ENCODE data around the gene CCDC158.

Gene CCDC158

DNA sequence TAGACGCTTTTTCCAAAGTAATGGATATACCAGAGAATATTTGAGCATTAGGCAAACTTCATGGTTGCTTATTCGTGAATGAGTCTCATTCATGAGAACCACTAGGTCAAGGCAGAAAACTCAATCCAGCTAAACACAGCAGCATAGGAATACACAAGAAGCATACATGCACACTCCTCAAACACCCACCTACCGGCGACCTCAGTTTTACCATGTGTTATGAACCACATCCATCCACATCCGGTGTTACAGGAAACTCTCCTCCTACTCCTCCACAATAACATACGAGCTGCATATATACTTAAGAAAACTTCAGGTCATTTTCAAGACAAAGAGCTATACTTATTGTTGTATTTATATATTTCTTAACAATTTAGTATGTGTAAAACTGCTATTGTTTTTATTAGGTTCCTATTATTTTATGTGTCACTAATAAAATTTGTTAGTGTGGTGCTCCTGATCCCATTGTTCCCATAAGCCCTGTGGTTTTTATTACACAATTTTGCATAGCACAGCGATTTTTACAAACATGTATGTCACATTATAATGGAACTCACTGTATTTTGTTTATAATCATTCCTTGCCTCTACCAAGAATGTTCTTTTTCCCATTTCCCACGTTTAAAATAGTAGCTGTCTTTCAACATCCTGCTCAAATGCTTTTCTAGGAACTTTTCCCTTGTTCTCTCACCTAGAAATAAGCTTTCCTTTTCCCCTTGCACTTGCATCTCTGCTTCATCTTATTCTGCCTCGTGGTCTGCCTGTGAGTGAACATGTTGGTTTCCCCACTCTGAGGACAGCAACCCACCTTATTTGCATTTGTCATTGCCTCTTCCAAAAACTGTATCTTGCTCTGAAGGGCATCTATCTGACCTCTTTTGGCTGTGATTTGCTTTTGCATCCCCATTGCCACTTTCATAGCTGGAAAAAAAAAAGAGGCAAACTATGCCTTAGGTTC lies 66.1 kb downstream of the CCDC158 start:
- no peaks in the 10 kb centered on the region for H3K4me1 ChIP-seq (ENCODE audit: insufficient read depth, low read length, severe bottlenecking)
- no peaks in the 10 kb centered on the region for H3F3A ChIP-seq (ENCODE audit: insufficient read depth, low read length)
- H3K4me2 ChIP-seq (ENCODE audit: low read length): no peak overlapping the region
- no peaks in the 10 kb centered on the region for H3K9me3 ChIP-seq (ENCODE audit: low read length)
- no peaks in the 10 kb centered on the region for H3K79me2 ChIP-seq (ENCODE audit: insufficient read depth, low read length)
- no peak overlapping the region for H2AFZ ChIP-seq (ENCODE audit: low read length)
- TF ChIP-seq, protein P1, sequence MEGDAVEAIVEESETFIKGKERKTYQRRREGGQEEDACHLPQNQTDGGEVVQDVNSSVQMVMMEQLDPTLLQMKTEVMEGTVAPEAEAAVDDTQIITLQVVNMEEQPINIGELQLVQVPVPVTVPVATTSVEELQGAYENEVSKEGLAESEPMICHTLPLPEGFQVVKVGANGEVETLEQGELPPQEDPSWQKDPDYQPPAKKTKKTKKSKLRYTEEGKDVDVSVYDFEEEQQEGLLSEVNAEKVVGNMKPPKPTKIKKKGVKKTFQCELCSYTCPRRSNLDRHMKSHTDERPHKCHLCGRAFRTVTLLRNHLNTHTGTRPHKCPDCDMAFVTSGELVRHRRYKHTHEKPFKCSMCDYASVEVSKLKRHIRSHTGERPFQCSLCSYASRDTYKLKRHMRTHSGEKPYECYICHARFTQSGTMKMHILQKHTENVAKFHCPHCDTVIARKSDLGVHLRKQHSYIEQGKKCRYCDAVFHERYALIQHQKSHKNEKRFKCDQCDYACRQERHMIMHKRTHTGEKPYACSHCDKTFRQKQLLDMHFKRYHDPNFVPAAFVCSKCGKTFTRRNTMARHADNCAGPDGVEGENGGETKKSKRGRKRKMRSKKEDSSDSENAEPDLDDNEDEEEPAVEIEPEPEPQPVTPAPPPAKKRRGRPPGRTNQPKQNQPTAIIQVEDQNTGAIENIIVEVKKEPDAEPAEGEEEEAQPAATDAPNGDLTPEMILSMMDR (IDR thresholded peaks at IDR 0.05; ENCODE audit: low read length): no peak
- no peak for TF ChIP-seq EZH2 (IDR thresholded peaks at IDR 0.05; ENCODE audit: borderline replicate concordance, low read length)
- H4K20me1 ChIP-seq (ENCODE audit: insufficient read depth, low read length): no peaks in the 10 kb centered on the region
- no peak overlapping the region for H3K4me3 ChIP-seq (ENCODE audit: low read depth, low read length, poor library complexity, severe bottlenecking)
- no peaks in the 10 kb centered on the region for H3K9me2 ChIP-seq (ENCODE audit: low read depth, low read length)
- H3K36me3 ChIP-seq (ENCODE audit: insufficient read depth, low read length): no peaks in the 10 kb centered on the region
- H3K27me3 ChIP-seq (ENCODE audit: insufficient read depth, low read length): no peaks in the 10 kb centered on the region
- H3K27ac ChIP-seq (ENCODE audit: low read depth, low read length, poor library complexity, severe bottlenecking): no peak overlapping the region
- no peak overlapping the region for H3K9ac ChIP-seq (ENCODE audit: low read length)

DNA sequence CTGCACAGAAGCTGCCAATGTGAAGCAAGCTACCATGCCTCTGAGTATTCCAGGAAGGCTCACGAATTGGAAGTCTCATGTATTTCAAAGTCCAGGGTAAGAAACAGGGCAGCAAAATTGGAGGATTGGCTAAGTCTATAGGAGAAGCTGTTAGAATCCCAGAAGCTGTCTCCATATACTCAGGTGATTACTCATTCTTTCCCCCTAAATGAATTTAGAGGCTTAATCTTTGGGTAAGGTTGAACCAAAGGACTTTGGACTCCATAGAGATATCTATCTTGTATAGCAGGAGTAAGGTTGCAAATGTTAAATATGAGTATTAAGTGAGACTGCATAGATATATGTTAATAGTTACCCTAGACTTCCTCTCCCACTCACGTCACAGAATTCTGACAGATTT lies 78.1 kb downstream of the CCDC158 start:
- H3K4me2 ChIP-seq (ENCODE audit: low read length): no peak overlapping the region
- H3K4me3 ChIP-seq (ENCODE audit: low read depth, low read length, poor library complexity, severe bottlenecking): no peak overlapping the region
- H3K79me2 ChIP-seq (ENCODE audit: insufficient read depth, low read length): no peaks in the 10 kb centered on the region
- H3K36me3 ChIP-seq (ENCODE audit: insufficient read depth, low read length): no peaks in the 10 kb centered on the region
- no peaks in the 10 kb centered on the region for H3F3A ChIP-seq (ENCODE audit: insufficient read depth, low read length)
- no peak overlapping the region for H2AFZ ChIP-seq (ENCODE audit: low read length)
- no peaks in the 10 kb centered on the region for H3K9me3 ChIP-seq (ENCODE audit: low read length)
- H3K9ac ChIP-seq (ENCODE audit: low read length): no peak overlapping the region
- H3K4me1 ChIP-seq (ENCODE audit: insufficient read depth, low read length, severe bottlenecking): no peaks in the 10 kb centered on the region
- no peaks in the 10 kb centered on the region for H3K9me2 ChIP-seq (ENCODE audit: low read depth, low read length)
- H3K27ac ChIP-seq (ENCODE audit: low read depth, low read length, poor library complexity, severe bottlenecking): no peak overlapping the region
- TF ChIP-seq, protein P1 (IDR thresholded peaks at IDR 0.05; ENCODE audit: low read length): no peak
- TF ChIP-seq EZH2 (IDR thresholded peaks at IDR 0.05; ENCODE audit: borderline replicate concordance, low read length): no peak
- no peaks in the 10 kb centered on the region for H4K20me1 ChIP-seq (ENCODE audit: insufficient read depth, low read length)
- H3K27me3 ChIP-seq (ENCODE audit: insufficient read depth, low read length): no peaks in the 10 kb centered on the region

DNA sequence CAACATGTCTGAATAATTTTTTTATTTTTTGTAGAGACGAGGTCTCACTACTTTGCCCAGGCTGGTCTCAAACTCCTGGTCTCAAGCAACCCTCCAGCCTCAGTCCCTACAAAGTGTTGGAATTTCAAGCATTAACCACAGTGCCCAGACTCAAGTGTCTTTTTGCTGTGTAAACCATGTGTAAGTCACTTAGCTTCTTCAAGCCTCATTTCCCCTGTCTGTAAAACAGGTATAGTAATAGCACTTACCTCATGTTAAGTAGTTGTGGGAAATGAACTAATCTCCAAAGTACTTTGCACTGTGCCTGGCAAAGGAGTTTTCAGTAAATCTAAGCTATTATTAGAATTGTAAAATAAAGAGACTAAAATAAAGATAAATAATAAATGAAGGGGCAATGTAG lies 78.8 kb downstream of the CCDC158 start:
- H3K9me2 ChIP-seq (ENCODE audit: low read depth, low read length): no peaks in the 10 kb centered on the region
- no peaks in the 10 kb centered on the region for H3F3A ChIP-seq (ENCODE audit: insufficient read depth, low read length)
- H3K27ac ChIP-seq (ENCODE audit: low read depth, low read length, poor library complexity, severe bottlenecking): no peak overlapping the region
- H2AFZ ChIP-seq (ENCODE audit: low read length): no peak overlapping the region
- no peak overlapping the region for H3K4me2 ChIP-seq (ENCODE audit: low read length)
- no peaks in the 10 kb centered on the region for H3K79me2 ChIP-seq (ENCODE audit: insufficient read depth, low read length)
- no peaks in the 10 kb centered on the region for H3K9me3 ChIP-seq (ENCODE audit: low read length)
- H3K9ac ChIP-seq (ENCODE audit: low read length): no peak overlapping the region
- H3K36me3 ChIP-seq (ENCODE audit: insufficient read depth, low read length): no peaks in the 10 kb centered on the region
- TF ChIP-seq, protein P1 (IDR thresholded peaks at IDR 0.05; ENCODE audit: low read length): no peak
- no peak for TF ChIP-seq EZH2 (IDR thresholded peaks at IDR 0.05; ENCODE audit: borderline replicate concordance, low read length)
- H3K27me3 ChIP-seq (ENCODE audit: insufficient read depth, low read length): no peaks in the 10 kb centered on the region
- no peak overlapping the region for H3K4me3 ChIP-seq (ENCODE audit: low read depth, low read length, poor library complexity, severe bottlenecking)
- H4K20me1 ChIP-seq (ENCODE audit: insufficient read depth, low read length): no peaks in the 10 kb centered on the region
- no peaks in the 10 kb centered on the region for H3K4me1 ChIP-seq (ENCODE audit: insufficient read depth, low read length, severe bottlenecking)
